DND-41 (cell line): ENCODE data around the gene TREX2.

ENCODE experiments used
- ATAC-seq: fragments of 200-7000 bp; cut with Tn5 transposase; 3 replicates; pipeline ENCODE4 v1.9.1; 2021; ENCODE audit warnings: low read depth; ENCODE audit not compliant: insufficient read depth
- DNase-seq: peaks from one replicate; pipeline ENCODE4 v3.0.0-alpha.2; 2020
- H2AFZ ChIP-seq: 2 replicates; pipeline ENCODE4 v1.6.0; 2012; ENCODE audit warnings: low read depth, low read length
- H3K27ac ChIP-seq: 2 replicates; pipeline ENCODE4 v1.5.1; 2012; ENCODE audit warnings: low read length, inconsistent platforms
- H3K27me3 ChIP-seq: fragments of 200-600 bp; sonication (generic); 2 replicates; pipeline ENCODE4 v1.6.0; 2012; ENCODE audit warnings: low read length, mild to moderate bottlenecking, inconsistent platforms; ENCODE audit not compliant: insufficient read depth, poor library complexity
- H3K36me3 ChIP-seq: 2 replicates; pipeline ENCODE4 v1.5.1; 2012; ENCODE audit warnings: low read length, inconsistent platforms; ENCODE audit not compliant: insufficient read depth
- H3K4me1 ChIP-seq: 2 replicates; pipeline ENCODE4 v1.5.1; 2012; ENCODE audit warnings: mild to moderate bottlenecking, low read length; ENCODE audit not compliant: insufficient read depth
- H3K4me2 ChIP-seq: 2 replicates; pipeline ENCODE4 v1.6.0; 2012; ENCODE audit warnings: mild to moderate bottlenecking, moderate library complexity, low read length, inconsistent platforms; ENCODE audit not compliant: insufficient read depth
- H3K4me3 ChIP-seq, 2 experiments: fragments of 200-600 bp in 1 of 2; shearing (Covaris generic) in 1 of 2; 2 replicates each; pipeline ENCODE4 v1.5.1; 2012 to 2016; ENCODE audit warnings: inconsistent platforms in 2 of 2, low read length in 2 of 2, mild to moderate bottlenecking in 2 of 2, low read depth in 1 of 2, moderate library complexity in 1 of 2
- H3K79me2 ChIP-seq: 2 replicates; pipeline ENCODE4 v1.6.0; 2012; ENCODE audit warnings: low read length, inconsistent platforms; ENCODE audit not compliant: insufficient read depth
- H3K9ac ChIP-seq: 2 replicates; pipeline ENCODE4 v1.6.0; 2012; ENCODE audit warnings: low read depth, mild to moderate bottlenecking, inconsistent platforms, low read length, moderate library complexity
- H3K9me3 ChIP-seq: 2 replicates; pipeline ENCODE4 v1.5.1; 2012; ENCODE audit warnings: low read length, moderate library complexity, mild to moderate bottlenecking, inconsistent platforms; ENCODE audit not compliant: insufficient read depth, severe bottlenecking
- H4K20me1 ChIP-seq: 2 replicates; pipeline ENCODE4 v1.6.0; 2012; ENCODE audit warnings: low read length; ENCODE audit not compliant: insufficient read depth
- EZH2 ChIP-seq: IDR thresholded peaks from 3 replicates; pipeline ENCODE4 v1.6.1; 2012; ENCODE audit warnings: borderline replicate concordance, low read depth, mild to moderate bottlenecking, moderate library complexity, low read length, inconsistent platforms; ENCODE audit not compliant: severe bottlenecking
- TF ChIP-seq, protein P1 (sequence below): IDR thresholded peaks from 2 replicates; pipeline ENCODE4 v1.5.1; 2012; ENCODE audit warnings: borderline replicate concordance, low read length, moderate library complexity, mild to moderate bottlenecking; ENCODE audit not compliant: poor library complexity, severe bottlenecking; ENCODE audit errors: extremely low read depth

The TREX2 gene

DNA sequence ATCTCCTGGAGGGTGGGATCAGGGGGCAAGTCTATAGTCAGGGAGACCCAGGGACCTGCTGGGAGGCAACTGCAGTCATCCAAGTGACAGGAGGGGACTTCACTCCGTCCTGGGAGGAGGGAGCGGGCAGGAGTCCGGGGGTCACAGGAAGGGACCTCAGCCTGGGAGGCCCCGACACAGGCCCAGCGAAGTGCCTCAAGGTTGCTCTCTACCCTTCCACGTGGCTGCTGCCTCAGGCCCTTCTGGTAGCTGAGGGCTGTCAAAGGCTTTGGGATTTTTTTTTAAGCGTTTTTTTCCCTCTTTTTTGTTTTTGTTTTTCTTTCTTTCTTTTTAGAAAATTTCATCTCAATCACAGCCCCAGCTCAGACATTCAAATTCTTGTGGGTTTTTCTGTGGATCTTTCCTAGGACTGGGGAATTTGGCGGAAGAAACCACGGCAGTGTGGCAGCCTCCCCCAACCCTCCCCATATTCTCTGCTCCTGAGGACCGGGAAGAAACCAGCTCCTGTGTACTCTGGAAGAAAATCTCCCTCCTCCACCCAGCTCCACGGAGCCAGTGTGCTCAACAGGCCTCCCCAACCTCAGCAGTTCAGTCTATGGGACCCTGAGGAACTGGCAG, 25.9 kb upstream of the TREX2 start:
- H3K27ac ChIP-seq, result no peak overlapping the region
- H3K36me3 ChIP-seq, result peaks cover 12% of the 10 kb centered on the region
- H4K20me1 ChIP-seq, result peaks cover 15% of the 10 kb centered on the region
- 0 out of 2 replicates have a peak overlapping the region, but pooled peaks have one; percentile 51 for H2AFZ ChIP-seq
- H3K9me3 ChIP-seq, result no peaks in the 10 kb centered on the region
- no peak overlapping the region for H3K9ac ChIP-seq
- DNase-seq (no peak), ATAC-seq (no peak)
- TF ChIP-seq, protein P1, sequence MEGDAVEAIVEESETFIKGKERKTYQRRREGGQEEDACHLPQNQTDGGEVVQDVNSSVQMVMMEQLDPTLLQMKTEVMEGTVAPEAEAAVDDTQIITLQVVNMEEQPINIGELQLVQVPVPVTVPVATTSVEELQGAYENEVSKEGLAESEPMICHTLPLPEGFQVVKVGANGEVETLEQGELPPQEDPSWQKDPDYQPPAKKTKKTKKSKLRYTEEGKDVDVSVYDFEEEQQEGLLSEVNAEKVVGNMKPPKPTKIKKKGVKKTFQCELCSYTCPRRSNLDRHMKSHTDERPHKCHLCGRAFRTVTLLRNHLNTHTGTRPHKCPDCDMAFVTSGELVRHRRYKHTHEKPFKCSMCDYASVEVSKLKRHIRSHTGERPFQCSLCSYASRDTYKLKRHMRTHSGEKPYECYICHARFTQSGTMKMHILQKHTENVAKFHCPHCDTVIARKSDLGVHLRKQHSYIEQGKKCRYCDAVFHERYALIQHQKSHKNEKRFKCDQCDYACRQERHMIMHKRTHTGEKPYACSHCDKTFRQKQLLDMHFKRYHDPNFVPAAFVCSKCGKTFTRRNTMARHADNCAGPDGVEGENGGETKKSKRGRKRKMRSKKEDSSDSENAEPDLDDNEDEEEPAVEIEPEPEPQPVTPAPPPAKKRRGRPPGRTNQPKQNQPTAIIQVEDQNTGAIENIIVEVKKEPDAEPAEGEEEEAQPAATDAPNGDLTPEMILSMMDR, result no peak
- no peak for TF ChIP-seq EZH2
- peaks cover 20% of the 10 kb centered on the region for H3K4me1 ChIP-seq
- no peaks in the 10 kb centered on the region for H3K27me3 ChIP-seq
- H3K79me2 ChIP-seq, result peaks cover 30% of the 10 kb centered on the region
- H3K4me2 ChIP-seq, result no peak overlapping the region
- H3K4me3 ChIP-seq, result no peak overlapping the region

DNA sequence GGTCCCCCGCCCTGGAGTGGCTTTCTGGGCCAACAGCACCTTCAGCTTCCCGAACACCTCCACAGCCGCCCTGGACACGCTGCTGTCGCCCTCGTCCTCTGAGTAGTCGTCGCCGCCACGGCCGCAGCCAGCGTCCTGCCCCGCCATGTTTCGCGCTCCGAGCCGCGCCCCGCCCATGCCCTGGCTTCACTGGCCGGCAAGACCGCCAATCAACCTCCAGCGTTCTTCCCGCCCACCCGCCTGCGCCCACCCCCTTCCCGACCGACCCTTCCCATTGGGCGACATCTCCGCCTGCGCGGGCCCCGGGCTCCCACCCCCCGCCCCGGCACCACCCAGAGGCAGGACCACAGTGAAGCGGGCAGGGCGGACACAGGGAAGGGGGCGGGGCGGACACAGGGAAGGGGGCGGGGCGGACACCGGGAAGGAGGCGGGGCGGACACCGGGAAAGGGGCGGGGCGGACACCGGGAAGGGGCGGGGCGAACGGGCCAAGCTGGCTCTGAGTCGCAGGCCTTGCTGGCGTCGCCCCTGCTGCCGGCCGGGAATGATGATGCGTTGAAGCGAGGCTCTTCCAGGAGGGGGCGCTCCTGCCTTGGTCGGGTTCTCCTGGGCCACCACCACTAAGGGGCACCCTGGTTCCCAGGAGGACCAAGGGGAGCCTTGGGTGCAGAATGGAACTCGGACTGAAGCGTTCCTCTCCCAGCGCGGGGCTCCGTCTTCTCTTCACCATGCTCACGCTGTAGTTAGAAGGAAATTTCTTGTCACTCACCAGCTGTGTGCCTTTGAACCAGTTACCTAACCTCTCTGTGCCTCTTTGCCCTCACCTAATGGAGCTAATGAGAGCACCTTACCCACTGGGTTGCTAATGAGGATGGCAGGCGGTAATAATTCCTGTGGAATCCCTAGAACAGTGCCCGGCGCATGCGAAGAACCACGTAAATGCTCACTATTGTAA, 24.8 kb upstream of the TREX2 start, which contains the start of gene HAUS7:
HAUS7 (minus strand) TSS at position 166 of the 953 bp plus-strand sequence; CDS start at position 147, 19 bp downstream.
- Histone ChIP-seq H3K27ac (peak within 1 kb of the TSS; percentile 77), H3K79me2 (peaks cover 33% of the 10 kb centered on the region), H2AFZ (peak within 1 kb of the TSS; percentile 67), H3K4me3 (peak within 1 kb of the TSS; percentile 69 to 97), H3K9ac (peak within 1 kb of the TSS; percentile 76), H3K4me2 (peak within 1 kb of the TSS; percentile 92), H3K36me3 (peaks cover 12% of the 10 kb centered on the region), H3K9me3 (no peaks in the 10 kb centered on the region), H4K20me1 (peaks cover 17% of the 10 kb centered on the region), H3K27me3 (no peaks in the 10 kb centered on the region), H3K4me1 (peaks cover 20% of the 10 kb centered on the region)
- TF ChIP-seq EZH2, result no peak
- TF ChIP-seq, protein P1, result peak; percentile 81
- ATAC-seq (peak; percentile 87), DNase-seq (peak; percentile 88)

- DNase-seq (peak; percentile 57), ATAC-seq (peak; percentile 44)
- Histone ChIP-seq H4K20me1 (peaks cover 20% of the 10 kb centered on the region), H3K4me3 (peak overlapping the region; percentile 69 to 97), H3K79me2 (peaks cover 33% of the 10 kb centered on the region), H2AFZ (peak overlapping the region; percentile 67), H3K27me3 (no peaks in the 10 kb centered on the region), H3K27ac (peak overlapping the region; percentile 77), H3K4me1 (peaks cover 20% of the 10 kb centered on the region), H3K36me3 (peaks cover 13% of the 10 kb centered on the region), H3K9ac (peak overlapping the region; percentile 76), H3K9me3 (no peaks in the 10 kb centered on the region), H3K4me2 (peak overlapping the region; percentile 92)
- TF ChIP-seq EZH2, result no peak
- TF ChIP-seq, protein P1, result no peak
Observed at GRCh38 chrX:153469811-153470410, 24.1 kb upstream of the TREX2 start.
